Measurements from ENCODE around the gene RERE. TPM values are rescaled to one million over a fixed set of nuclear protein-coding genes. Genes with fewer than 3 reads are reported as not detected.
A peak's percentile ranks its signal among the peaks of the same experiment; 100 is the strongest.

RERE gene
- total RNA-seq, 1 donor from 2014 or later, result 252 TPM

- Mint-ChIP-seq H3K27me3 (ENCODE audit: unreplicated experiment) (peaks cover 2% of the 10 kb centered on the region), H3K4me3 (ENCODE audit: unreplicated experiment) (no peak overlapping the region), H3K9me3 (ENCODE audit: unreplicated experiment) (peaks cover 7% of the 10 kb centered on the region), H3K27ac (ENCODE audit: unreplicated experiment) (no peak overlapping the region), H3K36me3 (ENCODE audit: unreplicated experiment) (peaks cover 18% of the 10 kb centered on the region), H3K4me1 (ENCODE audit: low read depth, unreplicated experiment) (peaks cover 5% of the 10 kb centered on the region)
- no peak for TF ChIP-seq CTCF (IDR thresholded peaks at IDR 0.05; ENCODE audit: partially characterized antibody, unreplicated experiment)
- no peak for DNase-seq
These were observed 478.8 kb downstream of the RERE start for GRCh38 chr1:8338526-8339202.

- H3K36me3 Mint-ChIP-seq (ENCODE audit: unreplicated experiment), result peaks cover 18% of the 10 kb centered on the region
- no peaks in the 10 kb centered on the region for H3K4me1 Mint-ChIP-seq (ENCODE audit: low read depth, unreplicated experiment)
- H3K4me3 Mint-ChIP-seq (ENCODE audit: unreplicated experiment), result no peak overlapping the region
- H3K27me3 Mint-ChIP-seq (ENCODE audit: unreplicated experiment), result peaks cover 2% of the 10 kb centered on the region
- no peak overlapping the region for H3K27ac Mint-ChIP-seq (ENCODE audit: unreplicated experiment)
- TF ChIP-seq CTCF (IDR thresholded peaks at IDR 0.05; ENCODE audit: partially characterized antibody, unreplicated experiment), result no peak
- no peak for DNase-seq
- peaks cover 5% of the 10 kb centered on the region for H3K9me3 Mint-ChIP-seq (ENCODE audit: unreplicated experiment)
These were observed 479.5 kb downstream of the RERE start for GRCh38 chr1:8337776-8338525.

GRCh38 chr1:8335246-8335645 is 482.2 kb downstream of the RERE start:
- Mint-ChIP-seq H3K9me3 (ENCODE audit: unreplicated experiment) (peaks cover 5% of the 10 kb centered on the region), H3K4me3 (ENCODE audit: unreplicated experiment) (no peak overlapping the region), H3K27me3 (ENCODE audit: unreplicated experiment) (peaks cover 4% of the 10 kb centered on the region), H3K27ac (ENCODE audit: unreplicated experiment) (no peak overlapping the region), H3K4me1 (ENCODE audit: low read depth, unreplicated experiment) (no peaks in the 10 kb centered on the region), H3K36me3 (ENCODE audit: unreplicated experiment) (peaks cover 15% of the 10 kb centered on the region)
- DNase-seq, result no peak
- no peak for TF ChIP-seq CTCF (IDR thresholded peaks at IDR 0.05; ENCODE audit: partially characterized antibody, unreplicated experiment)

GRCh38 chr1:8334106-8334851 is 483.2 kb downstream of the RERE start:
- peaks cover 3% of the 10 kb centered on the region for H3K9me3 Mint-ChIP-seq (ENCODE audit: unreplicated experiment)
- peaks cover 4% of the 10 kb centered on the region for H3K27me3 Mint-ChIP-seq (ENCODE audit: unreplicated experiment)
- H3K27ac Mint-ChIP-seq (ENCODE audit: unreplicated experiment), result peak overlapping the region; percentile 18
- H3K36me3 Mint-ChIP-seq (ENCODE audit: unreplicated experiment), result peaks cover 15% of the 10 kb centered on the region
- TF ChIP-seq CTCF (IDR thresholded peaks at IDR 0.05; ENCODE audit: partially characterized antibody, unreplicated experiment), result no peak
- no peak overlapping the region for H3K4me3 Mint-ChIP-seq (ENCODE audit: unreplicated experiment)
- no peak for DNase-seq
- H3K4me1 Mint-ChIP-seq (ENCODE audit: low read depth, unreplicated experiment), result no peaks in the 10 kb centered on the region

Data from glutamatergic neuron (in vitro differentiated cells).